Measurements from ENCODE around the gene CRTC1.

Gene CRTC1

GRCh38 chr19:18710996-18711751 is 27.7 kb downstream of the CRTC1 start:
- no peaks in the 10 kb centered on the region for H3F3A ChIP-seq (ENCODE audit: control insufficient read depth, insufficient read depth)
- H3K4me1 ChIP-seq (ENCODE audit: control insufficient read depth, low read length), result no peaks in the 10 kb centered on the region
- no peaks in the 10 kb centered on the region for H3K9me2 ChIP-seq (replicated peaks; ENCODE audit: control insufficient read depth, low read length)
- H3K4me2 ChIP-seq (ENCODE audit: low read length), result no peak overlapping the region
- H3K79me2 ChIP-seq (ENCODE audit: control insufficient read depth, low read length), result peaks cover 8% of the 10 kb centered on the region; the same call in 1 of the 2 replicates
- H3K27me3 ChIP-seq (ENCODE audit: control insufficient read depth, low read length), result no peaks in the 10 kb centered on the region
- no peak overlapping the region for H3K27ac ChIP-seq (ENCODE audit: low read depth, low read length)
- H3K4me3 ChIP-seq (ENCODE audit: low read length), result no peak overlapping the region
- TF ChIP-seq CTCF (IDR thresholded peaks at IDR 0.05; ENCODE audit: low read depth, low read length, poor library complexity, severe bottlenecking) (no peak), EZH2phosphoT487 (IDR thresholded peaks at IDR 0.05; ENCODE audit: borderline replicate concordance, low read length) (no peak)
- no peaks in the 10 kb centered on the region for H4K20me1 ChIP-seq (ENCODE audit: control insufficient read depth, insufficient read depth, low read depth, low read length)
- no peaks in the 10 kb centered on the region for H3K9me3 ChIP-seq (ENCODE audit: control insufficient read depth, insufficient read depth, low read length)
- H3K36me3 ChIP-seq (ENCODE audit: control insufficient read depth, low read length), result no peaks in the 10 kb centered on the region

- Histone ChIP-seq H4K20me1 (ENCODE audit: control insufficient read depth, insufficient read depth, low read depth, low read length) (no peaks in the 10 kb centered on the region), H3F3A (ENCODE audit: control insufficient read depth, insufficient read depth) (no peaks in the 10 kb centered on the region), H3K9me2 (replicated peaks; ENCODE audit: control insufficient read depth, low read length) (no peaks in the 10 kb centered on the region), H3K9me3 (ENCODE audit: control insufficient read depth, insufficient read depth, low read length) (no peaks in the 10 kb centered on the region), H3K27me3 (ENCODE audit: control insufficient read depth, low read length) (no peaks in the 10 kb centered on the region), H3K4me3 (ENCODE audit: low read length) (no peak overlapping the region), H3K36me3 (ENCODE audit: control insufficient read depth, low read length) (no peaks in the 10 kb centered on the region), H3K4me1 (ENCODE audit: control insufficient read depth, low read length) (no peaks in the 10 kb centered on the region), H3K27ac (ENCODE audit: low read depth, low read length) (no peak overlapping the region), H3K79me2 (ENCODE audit: control insufficient read depth, low read length) (peaks cover 3% of the 10 kb centered on the region; the same call in 1 of the 2 replicates), H3K4me2 (ENCODE audit: low read length) (no peak overlapping the region)
- TF ChIP-seq CTCF (IDR thresholded peaks at IDR 0.05; ENCODE audit: low read depth, low read length, poor library complexity, severe bottlenecking) (no peak), EZH2phosphoT487 (IDR thresholded peaks at IDR 0.05; ENCODE audit: borderline replicate concordance, low read length) (no peak)
Observed at GRCh38 chr19:18711893-18712292, 28.4 kb downstream of the CRTC1 start.

- no peak overlapping the region for H3K4me3 ChIP-seq (ENCODE audit: low read length)
- no peaks in the 10 kb centered on the region; the same call in 1 of the 2 replicates for H3K79me2 ChIP-seq (ENCODE audit: control insufficient read depth, low read length)
- H4K20me1 ChIP-seq (ENCODE audit: control insufficient read depth, insufficient read depth, low read depth, low read length), result no peaks in the 10 kb centered on the region
- H3K36me3 ChIP-seq (ENCODE audit: control insufficient read depth, low read length), result no peaks in the 10 kb centered on the region
- no peaks in the 10 kb centered on the region for H3K9me2 ChIP-seq (replicated peaks; ENCODE audit: control insufficient read depth, low read length)
- no peaks in the 10 kb centered on the region for H3K4me1 ChIP-seq (ENCODE audit: control insufficient read depth, low read length)
- no peak overlapping the region for H3K4me2 ChIP-seq (ENCODE audit: low read length)
- no peaks in the 10 kb centered on the region for H3K9me3 ChIP-seq (ENCODE audit: control insufficient read depth, insufficient read depth, low read length)
- no peak for TF ChIP-seq CTCF (IDR thresholded peaks at IDR 0.05; ENCODE audit: low read depth, low read length, poor library complexity, severe bottlenecking)
- H3F3A ChIP-seq (ENCODE audit: control insufficient read depth, insufficient read depth), result no peaks in the 10 kb centered on the region
- H3K27me3 ChIP-seq (ENCODE audit: control insufficient read depth, low read length), result no peaks in the 10 kb centered on the region
- H3K27ac ChIP-seq (ENCODE audit: low read depth, low read length), result no peak overlapping the region
Observed at GRCh38 chr19:18712981-18713380, 29.5 kb downstream of the CRTC1 start.

Data from DOHH2 (cell line).